ENCODE measurements around the gene ELP6.

DNA sequence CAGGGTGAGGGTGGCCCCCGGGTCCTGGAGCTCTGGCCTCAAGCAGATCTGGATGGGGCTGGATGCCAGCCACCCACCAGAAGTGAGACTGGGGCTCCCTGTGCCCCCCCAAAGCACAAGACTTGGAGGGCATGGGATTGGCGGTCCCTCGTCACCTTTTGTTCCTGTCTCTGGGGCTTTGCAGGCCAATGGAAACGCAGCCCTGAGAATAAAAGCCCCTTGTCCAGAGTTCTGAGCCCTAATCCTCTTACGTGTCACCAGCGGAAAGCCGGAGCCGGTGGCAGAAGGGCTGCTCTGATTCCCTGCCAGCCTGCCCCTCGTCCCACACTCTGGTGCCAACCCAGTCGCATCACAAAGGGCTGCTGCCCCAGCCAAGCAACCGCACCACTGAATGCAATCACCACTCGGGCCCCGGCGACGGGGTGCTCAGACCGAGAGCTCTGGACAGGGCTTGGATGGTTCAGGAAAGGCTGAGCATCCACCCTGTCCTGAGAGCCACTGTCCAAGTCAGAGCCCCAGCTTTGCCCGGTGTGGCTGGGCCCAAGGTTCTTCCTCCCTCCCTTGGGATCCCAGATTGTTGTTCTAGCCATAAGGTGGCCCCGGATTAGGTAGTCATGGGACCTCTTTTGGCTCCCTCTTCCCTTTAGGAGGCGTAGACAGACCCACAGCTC lies 22.8 kb upstream of the ELP6 start:
- TF ChIP-seq, protein P1, sequence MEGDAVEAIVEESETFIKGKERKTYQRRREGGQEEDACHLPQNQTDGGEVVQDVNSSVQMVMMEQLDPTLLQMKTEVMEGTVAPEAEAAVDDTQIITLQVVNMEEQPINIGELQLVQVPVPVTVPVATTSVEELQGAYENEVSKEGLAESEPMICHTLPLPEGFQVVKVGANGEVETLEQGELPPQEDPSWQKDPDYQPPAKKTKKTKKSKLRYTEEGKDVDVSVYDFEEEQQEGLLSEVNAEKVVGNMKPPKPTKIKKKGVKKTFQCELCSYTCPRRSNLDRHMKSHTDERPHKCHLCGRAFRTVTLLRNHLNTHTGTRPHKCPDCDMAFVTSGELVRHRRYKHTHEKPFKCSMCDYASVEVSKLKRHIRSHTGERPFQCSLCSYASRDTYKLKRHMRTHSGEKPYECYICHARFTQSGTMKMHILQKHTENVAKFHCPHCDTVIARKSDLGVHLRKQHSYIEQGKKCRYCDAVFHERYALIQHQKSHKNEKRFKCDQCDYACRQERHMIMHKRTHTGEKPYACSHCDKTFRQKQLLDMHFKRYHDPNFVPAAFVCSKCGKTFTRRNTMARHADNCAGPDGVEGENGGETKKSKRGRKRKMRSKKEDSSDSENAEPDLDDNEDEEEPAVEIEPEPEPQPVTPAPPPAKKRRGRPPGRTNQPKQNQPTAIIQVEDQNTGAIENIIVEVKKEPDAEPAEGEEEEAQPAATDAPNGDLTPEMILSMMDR (conservative IDR thresholded peaks at IDR 0.05; ENCODE audit: low read depth, low read length): no peak
- no peak for TF ChIP-seq EZH2 (IDR thresholded peaks at IDR 0.05; ENCODE audit: borderline replicate concordance, low read depth, low read length, poor library complexity, severe bottlenecking)

All from A673 (cell line).